Measurements from ENCODE around the gene STRIP2.
"Not testable (repeated sequence)": the region's sequence is repeated elsewhere in the genome, so short reads cannot be mapped to it uniquely, and the experiment has no call there.

STRIP2 gene

DNA sequence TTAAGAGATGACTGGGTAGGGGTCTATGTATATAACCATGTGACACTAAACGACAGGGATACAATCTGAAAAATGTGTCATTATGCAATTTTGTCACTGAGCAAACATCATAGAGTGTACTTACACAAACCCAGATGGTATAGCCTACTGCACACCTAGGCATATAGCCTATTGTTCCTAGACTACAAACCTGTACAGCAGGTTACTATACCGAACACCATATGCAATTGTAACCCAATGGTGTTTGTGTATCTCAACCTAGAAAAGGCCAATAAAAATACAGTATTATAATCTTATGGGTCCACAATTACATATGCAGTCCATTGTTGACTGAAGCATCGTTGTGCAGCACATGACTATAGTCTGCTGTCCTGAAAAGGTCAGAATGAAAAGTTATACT lies 22.9 kb downstream of the STRIP2 start:
- no peak for DNase-seq

DNA sequence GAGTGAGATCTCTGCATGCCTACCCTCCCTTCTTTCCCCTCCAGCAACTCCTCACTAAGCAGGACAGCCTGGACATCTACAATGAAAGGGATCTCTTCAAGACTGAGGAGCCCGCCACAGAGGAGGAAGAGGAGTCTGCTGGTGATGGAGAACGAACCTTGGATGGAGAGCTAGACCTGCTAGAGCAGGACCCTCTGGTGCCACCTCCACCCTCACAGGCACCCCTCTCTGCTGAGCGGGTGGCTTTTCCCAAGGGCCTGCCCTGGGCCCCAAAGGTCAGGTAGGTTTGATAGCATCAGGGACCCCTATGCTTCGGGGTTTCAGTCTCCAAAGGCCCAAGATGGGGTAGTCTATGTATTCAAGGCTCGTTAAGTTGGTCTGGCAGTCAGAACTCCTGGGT lies 23.9 kb downstream of the STRIP2 start:
- no peak for DNase-seq

DNA sequence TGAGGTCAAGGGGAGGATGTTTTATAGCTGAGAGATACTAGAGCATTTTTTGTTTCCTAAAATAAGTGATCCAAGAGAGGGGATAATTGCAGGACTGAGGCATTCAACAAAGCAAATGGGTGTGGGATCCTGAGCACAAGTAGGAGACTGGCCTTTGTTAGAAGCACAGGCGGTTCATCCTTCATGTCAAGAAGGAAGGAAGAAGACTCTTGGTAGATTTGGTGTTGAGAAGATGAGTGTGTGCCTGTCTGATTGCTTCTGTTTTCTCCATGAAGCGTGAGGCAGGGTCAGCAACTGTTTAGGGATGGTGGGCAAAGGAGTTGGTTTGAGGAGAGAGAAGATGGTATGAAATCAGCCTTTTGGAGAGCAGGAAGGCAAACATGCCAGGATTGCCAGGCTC lies 27.6 kb downstream of the STRIP2 start:
- DNase-seq: no peak

DNA sequence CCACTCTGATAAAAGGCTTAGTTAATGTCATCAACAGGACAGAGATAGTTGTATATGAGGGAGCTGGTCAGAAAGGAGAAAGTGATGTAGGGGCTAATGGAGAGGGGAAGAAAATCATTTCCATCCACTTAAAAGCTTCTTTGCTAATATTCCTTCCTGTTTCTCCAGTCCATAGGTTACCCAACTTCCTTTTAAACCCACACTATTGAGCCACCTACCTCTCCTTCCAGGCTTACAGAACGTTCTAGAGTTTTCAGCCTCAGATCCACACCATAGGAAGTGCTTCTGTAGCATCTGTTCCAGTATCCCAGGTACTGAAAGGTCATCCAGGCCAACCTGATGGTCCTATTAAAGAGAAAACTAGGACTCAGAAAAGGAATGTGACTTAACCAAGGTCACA lies 28.2 kb downstream of the STRIP2 start:
- no peak for DNase-seq

DNA sequence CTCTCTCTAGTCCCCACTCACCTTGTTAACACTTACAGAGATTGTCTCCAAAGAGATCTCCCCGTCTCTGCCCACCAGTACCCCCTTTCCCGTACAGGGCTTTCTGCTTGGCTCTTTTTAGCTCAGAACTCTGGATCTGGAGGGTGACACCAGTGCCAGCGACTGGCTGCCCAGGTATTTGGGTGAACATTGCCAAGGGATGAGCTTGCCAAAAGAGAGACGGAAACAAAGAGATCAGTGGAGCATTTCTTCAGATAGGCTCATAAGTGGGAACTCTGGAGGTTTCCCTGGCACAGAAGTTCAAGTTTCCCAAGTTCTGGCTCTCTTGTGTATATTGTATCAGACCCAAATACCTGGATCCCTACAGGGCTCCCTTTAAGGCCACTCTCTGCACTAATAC lies 30.0 kb downstream of the STRIP2 start:
- DNase-seq: no peak

DNA sequence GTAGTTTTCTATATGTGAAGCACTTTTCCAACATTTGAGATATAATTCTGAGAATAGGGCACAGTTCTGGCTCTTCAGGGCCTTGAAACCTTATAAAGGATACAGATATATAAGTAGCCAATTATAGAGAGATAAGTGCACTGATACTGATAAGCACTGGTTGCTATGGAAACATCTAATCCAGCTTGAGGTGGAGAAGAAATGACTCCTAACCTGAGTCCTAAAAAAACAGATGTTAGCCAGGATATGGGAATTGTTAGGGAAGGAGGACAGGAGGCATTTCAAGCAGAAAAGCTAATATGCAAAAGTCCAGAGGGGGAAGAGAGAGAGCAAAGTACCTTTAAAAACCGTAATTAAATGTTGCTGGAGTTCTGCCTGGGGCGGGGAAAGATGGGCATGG lies 30.8 kb downstream of the STRIP2 start:
- DNase-seq: no peak

DNA sequence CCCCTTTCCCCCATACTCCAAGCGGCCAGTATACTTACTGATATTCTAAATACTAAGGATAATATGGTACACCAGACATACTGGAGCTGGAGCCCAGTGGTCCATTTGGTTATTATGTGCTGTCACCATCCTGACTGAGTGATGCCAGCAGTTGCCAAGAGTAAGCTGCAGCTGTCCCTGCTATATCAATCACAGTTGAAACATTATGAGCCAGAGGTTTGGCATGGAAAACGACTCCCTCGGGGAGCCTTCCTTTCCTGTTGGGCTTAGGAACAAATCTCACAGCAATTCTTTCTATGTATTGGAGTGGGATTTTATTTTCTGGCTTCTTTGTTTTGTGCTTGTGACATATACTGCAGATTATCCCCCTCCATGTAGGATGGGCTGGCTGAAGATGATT lies 32.6 kb downstream of the STRIP2 start:
- no peak for DNase-seq

DNA sequence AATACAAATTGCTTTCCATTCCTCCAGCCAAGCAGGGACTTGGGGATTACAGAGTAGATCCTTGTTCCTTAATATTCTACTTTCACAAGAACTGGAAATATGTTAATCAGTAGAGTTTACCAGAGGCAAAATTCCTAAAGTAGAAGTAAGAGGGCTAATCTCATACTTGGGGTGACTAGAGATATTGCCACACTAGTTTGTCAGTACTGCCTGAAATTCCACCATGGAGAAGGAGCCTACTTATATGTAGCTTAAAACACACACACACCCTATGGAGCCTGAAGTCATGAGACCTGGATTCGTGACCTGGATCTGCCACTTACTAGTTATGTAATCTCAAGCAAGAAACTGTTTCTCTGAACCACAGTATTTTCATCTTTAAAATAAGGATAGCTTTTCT lies 33.9 kb downstream of the STRIP2 start:
- no peak for DNase-seq

DNA sequence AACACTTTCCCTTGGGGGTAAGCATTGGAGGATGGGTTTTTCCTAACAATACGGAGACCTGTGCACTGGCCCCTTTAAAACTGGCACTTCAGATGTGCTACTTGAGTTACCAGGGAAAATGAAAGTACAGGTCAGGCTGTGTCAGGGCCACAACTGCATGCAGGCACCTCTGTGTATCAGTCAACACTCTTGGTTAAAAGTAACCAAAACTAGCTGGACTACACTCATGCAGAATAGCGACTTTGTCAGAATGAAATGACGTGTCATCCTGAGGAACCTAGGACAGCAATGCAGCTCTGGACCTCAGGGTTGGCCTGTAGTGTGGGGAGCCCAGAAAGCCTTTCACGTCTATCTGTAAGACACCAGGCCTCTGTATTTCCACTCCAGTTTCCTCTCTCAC lies 34.3 kb downstream of the STRIP2 start:
- no peak for DNase-seq

DNA sequence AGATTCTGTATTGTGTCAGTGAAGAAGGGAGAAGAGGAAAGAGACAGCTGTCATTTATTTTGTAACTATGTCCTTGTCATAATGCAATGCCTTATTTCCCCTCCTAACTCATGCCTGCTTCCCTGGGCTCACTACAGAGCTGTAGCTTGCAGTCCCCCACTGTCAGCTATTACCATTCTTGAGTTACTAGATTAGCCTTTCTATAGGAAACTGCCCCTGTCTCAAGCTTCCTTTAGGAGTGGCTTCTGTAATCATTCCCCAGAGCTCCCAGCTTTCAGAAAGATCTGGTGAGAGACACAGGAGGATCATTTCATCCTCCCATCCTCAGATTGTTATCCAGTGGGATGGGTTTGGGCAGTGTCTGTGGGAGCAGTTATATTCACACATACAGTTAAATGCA lies 35.7 kb downstream of the STRIP2 start:
- no peak for DNase-seq

DNA sequence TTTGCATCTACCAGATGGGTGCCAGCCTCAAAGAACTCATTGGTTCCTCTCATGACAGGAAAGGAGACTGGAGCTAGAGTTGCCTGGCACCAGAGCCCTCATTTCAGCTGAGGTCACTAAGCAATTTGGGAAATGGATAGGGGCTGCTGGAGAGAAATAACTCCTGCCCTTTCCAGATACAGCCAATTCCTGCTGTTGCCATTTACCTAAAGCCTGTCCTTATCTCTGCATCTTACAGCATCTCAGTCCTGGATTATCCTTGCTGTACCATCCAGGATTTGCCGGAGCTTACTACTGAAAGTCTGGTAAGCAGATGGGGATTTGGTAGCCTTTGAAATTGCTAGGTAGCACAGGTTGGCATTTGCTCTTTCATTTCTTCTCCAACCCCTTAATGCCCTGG lies 36.2 kb downstream of the STRIP2 start:
- DNase-seq: no peak

DNA sequence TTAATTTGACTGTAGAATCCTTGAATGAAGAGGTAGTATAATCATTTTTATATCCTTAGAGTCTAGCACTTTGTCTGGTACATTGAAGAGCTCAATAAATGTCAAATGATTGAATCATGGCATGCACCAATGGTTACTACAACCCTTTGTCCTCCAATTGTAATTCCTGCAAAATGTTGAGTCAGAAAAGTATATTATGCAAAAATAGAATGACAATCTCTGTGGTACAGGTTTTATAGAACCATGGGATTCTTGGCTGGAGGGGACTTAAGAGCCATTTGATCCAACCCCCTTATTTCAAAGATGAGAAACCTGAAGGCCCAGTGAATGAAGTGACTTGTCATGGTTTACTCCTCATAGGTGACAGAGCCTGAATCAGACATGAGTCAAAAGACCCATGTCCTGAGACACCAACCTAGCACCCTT lies 37.2 kb downstream of the STRIP2 start:
- DNase-seq: no peak

DNA sequence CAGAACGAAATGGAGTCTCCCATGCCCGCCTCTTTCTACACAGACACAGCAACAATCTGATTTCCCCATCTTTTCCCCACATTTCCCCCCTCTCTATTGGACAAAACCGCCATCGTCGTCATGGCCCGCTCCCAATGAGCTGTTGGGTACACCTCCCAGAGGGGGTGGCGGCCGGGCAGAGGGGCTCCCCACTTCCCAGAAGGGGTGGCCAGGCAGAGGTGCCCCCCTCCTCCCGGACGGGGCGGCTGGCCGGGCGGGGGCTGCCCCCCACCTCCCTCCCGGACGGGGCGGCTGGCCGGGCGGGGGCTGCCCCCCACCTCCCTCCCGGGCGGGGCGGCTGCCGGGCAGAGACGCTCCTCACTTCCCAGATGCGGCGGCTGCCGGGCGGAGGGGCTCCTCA lies 41.7 kb downstream of the STRIP2 start:
- not testable (repeated sequence) for DNase-seq

DNA sequence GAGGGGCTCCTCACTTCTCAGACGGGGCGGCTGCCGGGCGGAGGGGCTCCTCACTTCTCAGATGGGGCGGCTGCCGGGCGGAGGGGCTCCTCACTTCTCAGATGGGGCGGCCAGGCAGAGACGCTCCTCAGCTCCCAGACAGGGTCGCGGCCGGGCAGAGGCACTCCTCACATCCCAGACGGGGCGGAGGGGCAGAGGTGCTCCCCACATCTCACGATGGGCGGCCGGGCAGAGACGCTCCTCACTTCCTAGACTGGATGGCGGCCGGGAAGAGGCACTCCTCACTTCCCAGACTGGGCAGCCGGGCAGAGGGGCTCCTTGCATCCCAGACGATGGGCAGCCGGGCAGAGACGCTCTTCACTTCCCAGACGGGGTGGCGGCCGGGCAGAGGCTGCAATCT lies 42.2 kb downstream of the STRIP2 start:
- DNase-seq: not testable (repeated sequence)

DNA sequence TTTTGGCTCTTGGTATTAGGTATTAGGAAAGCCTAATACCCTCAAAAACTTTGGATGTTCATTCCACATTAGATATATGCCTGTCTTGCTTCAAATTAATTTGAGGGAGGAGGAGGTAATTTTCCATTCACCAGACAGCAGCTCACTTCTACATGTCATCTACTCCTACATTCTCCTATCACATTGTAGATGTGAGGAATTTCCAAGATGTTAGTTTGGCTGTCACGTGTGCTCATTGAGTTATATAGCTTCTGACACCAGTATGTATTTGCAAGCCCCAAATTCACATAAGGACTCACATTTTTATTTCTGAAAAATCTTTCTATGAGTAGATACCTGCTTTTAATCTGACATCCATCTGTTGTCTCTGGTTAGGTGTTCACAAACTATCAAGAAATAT lies 45.6 kb downstream of the STRIP2 start:
- no peak for DNase-seq

DNA sequence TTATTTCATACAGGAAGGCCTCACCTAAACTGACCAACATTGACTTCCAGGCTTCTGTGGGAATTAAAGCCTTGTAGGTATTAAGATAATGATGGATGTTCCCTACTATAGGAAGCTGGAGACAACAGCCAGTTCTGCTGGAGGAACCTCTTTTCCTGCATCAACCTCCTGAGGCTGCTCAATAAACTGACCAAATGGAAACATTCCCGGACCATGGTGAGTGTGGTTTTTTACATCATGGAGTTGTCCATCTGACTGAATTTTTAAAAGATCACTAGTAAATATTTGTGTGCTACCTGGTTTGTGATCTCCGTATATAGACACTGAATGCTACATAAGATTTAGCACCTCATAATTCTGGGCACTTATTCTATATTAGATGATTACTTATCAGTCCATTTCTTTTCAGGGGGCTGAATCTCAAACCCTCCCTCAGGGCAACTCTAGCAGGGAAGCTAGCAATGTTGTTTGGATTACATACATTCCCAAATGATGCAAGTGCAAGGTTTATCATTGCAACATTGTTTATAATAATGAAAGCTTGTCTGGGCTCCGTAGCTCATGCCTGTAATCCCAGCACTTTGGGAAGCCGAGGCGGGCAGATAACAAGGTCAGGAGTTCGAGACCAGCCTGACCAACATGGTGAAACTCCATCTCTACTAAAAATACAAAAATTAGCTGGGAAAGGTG lies 46.6 kb downstream of the STRIP2 start:
- no peak for DNase-seq

DNA sequence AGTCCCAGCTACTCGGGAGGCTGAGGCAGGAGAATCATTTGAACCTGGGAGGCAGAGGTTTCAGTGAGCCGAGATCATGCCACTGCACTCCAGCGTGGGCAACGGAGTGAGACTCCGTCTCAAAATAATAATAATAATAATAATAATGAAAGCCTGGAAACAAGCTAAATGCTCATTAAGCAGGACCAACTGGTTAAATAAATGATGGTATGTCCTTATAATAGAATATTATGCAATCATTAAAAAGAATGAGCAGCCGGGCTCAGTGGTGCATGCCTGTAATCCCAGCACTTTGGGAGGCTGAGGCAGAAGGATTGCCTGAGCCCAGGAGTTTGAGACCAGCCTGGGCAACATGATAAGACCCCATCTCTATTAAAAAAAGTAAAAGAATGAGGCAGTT lies 47.1 kb downstream of the STRIP2 start:
- DNase-seq: not testable (repeated sequence)

DNA sequence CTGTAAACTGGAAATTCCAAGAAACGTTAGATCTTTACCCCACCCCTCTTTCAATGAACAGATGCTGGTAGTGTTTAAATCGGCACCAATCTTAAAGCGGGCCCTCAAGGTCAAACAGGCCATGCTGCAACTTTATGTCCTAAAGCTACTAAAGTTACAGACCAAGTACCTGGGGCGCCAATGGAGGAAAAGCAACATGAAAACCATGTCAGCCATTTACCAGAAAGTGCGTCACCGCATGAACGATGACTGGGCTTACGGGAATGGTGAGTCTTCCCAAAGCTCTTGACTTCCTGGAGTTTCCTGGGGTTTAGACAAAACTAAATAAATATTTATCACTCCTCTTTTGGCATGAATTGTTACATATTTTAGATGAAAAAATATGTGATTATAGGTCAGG lies 48.5 kb downstream of the STRIP2 start:
- DNase-seq: no peak

DNA sequence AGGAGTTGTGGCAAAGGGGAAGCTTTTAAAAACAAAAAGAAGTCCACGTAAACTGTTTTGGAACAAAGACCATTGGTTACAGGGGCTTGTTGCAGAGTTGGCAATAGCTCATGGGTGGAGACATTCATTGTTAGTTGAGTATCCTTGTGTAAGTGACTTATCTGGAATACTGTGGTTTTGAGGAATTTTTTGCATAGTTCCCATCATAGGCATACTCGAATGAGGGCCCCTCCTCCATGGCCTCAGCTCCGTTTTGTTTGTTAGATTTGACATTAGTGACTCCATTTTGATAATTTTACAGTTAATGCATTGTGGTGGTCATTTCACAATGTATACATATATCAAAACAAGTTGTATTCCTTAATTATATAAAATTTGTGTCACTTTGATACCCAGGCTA lies 55.3 kb downstream of the STRIP2 start:
- DNase-seq: no peak

DNA sequence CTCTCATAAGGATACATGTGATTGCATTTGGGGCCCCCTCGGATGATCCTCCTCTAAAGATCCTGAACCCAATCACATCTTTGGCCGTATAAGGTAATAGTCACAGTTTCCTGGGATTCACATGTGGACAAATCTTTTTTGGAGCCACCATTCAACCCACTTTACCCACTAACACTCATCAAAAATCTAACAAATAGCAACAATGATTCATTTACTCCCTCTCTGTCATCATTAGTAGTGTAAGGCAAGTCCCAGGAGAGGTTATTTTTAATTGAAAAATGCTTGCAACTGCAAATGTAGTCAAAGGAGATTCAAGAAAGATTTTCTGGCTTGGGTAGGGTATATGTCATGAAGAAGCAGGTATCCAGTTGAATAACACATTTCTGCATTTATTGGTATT lies 58.2 kb downstream of the STRIP2 start:
- no peak for DNase-seq

DNA sequence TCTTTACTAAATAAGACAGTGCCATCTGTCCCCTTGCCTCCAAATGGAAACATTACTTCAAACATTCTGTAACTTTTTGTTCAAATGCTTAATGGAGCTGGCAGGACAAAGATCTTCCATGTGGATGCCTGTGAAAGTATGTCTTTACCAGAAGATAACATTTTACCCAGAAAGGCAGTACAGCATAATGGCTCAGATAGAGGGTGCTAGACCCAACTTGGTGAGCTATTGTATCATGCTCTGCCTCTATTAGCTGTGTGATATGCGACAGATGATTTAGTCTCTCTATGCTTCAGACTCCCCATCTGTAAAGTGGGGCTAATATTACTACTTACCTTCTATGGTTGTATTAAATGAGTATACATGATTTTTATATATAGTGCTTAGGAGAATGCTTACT lies 59.3 kb downstream of the STRIP2 start:
- DNase-seq: no peak

DNA sequence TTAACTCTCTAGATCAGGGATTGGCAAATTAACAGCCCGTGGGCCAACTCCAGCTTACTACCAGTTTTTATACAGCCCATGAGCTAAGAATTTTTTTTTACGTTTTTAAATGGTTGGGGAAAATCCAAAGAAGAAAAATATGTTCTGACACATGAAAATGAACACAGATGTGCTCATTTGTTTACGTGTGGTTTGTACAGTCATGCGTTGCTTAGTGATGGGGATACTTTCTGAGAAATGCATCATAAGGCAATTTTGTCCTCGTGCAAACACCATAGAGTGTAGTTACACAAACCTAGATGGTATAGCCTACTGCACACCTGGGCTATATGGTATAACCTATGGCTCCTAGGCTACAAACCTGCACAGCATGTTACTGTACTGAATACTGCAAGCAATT lies 59.8 kb downstream of the STRIP2 start:
- DNase-seq: no peak

DNA sequence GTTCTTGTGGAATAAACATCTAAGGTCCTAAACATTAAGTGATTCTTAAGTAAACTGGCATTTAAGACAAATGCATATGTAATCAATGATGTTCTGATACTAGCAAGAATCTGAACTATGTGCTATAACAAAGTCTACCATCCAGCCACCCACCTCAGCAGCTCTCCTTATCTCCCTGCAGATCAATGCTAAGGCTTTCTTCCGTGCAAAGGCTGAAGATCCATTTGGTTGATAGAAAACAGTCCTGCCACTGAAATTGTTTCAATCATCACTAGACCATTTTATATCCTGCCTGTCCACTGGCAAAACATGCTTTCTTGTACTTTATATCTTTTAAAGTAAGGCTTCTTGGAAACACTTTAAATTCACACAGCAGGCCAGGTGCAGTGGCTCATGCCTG lies 61.8 kb downstream of the STRIP2 start:
- DNase-seq: no peak

DNA sequence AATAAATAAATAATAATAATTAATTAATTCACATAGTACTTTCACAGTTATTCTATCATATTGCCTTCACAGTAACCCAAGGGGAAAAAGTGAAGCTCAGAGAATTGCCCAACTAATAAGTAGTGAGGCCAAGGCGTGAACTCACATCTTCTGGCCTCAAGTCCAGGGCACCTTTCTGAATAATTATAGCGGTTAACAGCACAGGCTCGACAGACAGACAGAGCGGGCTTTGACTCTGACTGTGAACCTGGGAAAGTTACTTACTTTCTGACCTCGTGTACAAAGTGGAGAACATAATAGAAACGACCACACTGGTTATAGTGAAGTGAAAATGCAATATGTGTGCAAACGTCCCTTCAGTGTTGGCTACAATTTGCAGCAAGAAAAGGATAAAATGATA lies 62.4 kb downstream of the STRIP2 start:
- no peak for DNase-seq

DNA sequence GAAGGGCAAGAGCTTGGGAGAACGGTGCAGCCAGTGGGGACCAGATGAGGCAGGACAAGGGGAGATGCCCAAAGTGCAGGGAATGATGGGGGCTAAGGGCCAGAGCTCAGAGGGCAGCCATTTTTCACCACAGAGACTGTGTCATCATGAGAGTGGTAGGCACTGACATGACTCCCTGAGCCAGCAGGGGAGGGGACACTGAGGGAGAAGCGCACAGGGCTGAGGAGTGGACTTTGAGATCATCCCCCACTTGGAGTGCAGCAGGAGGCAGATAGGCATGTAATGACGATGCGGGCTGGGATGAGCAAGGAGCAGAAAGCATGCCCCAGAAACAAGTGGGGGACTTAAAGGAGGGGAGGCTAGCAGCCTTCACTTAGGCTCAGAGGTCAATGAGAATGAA lies 62.9 kb downstream of the STRIP2 start:
- DNase-seq: no peak

DNA sequence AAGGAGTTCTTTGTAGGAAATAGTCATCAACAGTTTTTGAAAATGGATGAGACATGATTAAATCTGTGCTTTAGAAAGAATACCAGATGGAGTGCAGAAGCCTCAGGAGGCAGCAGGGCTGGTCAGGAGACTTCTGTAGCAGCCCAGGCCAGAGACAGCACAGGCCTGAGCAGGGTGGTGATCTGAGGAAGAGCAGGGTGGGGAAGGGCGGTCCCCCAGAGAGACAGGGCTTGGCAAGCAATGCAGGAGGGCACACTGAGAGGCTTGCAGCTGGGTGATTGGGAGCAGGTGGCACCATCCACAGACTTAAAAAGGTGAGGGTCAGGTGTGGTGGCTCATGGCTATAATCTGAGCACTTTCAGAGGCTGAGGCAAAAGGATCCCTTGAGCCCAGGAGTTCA lies 63.8 kb downstream of the STRIP2 start:
- no peak for DNase-seq
